Gastrocnemius medialis (tissue), 4 donors: Measurements from ENCODE around the gene DNM3.

Experiments
- POLR2A ChIP-seq, 2 donors: fragments of 450-650 bp; IDR thresholded peaks; one replicate each; pipeline ENCODE4 v1.6.1; 2017; ENCODE audit warnings: antibody characterized with exemption in 2 of 2, mild to moderate bottlenecking in 2 of 2, moderate library complexity in 2 of 2
- TF ChIP-seq, protein P1 (sequence below), 5 experiments: fragments of 450-650 bp in 3 of 5; fragments of 200-600 bp in 2 of 5; sonication (generic) in 2 of 5; IDR thresholded peaks in 4 of 5; conservative IDR thresholded peaks in 1 of 5; 1 replicate in 4 of 5; 2 replicates in 1 of 5; pipeline ENCODE4 v1.5.1; 2016 to 2019; ENCODE audit warnings: antibody characterized with exemption in 5 of 5, mild to moderate bottlenecking in 3 of 5, moderate library complexity in 3 of 5

DNA sequence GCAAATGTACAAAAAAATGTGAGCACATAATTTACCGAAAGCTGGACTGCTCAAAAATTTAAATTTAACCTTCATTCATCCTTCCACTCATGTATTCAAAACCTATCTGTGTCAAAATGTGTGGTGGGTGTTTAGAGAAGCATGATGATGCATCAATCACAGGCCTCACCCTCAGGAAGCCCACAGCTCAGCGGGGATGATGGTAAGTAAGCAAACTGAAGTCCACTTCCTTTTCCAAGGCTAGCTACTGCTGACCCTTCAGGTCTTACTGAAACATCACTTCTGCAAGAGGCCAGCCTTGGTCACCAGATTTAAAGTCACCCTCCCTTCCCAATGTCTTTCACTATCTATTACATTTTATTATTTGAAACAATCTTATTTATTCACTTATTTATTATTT lies 254.5 kb downstream of the DNM3 start:
- TF ChIP-seq, protein P1, sequence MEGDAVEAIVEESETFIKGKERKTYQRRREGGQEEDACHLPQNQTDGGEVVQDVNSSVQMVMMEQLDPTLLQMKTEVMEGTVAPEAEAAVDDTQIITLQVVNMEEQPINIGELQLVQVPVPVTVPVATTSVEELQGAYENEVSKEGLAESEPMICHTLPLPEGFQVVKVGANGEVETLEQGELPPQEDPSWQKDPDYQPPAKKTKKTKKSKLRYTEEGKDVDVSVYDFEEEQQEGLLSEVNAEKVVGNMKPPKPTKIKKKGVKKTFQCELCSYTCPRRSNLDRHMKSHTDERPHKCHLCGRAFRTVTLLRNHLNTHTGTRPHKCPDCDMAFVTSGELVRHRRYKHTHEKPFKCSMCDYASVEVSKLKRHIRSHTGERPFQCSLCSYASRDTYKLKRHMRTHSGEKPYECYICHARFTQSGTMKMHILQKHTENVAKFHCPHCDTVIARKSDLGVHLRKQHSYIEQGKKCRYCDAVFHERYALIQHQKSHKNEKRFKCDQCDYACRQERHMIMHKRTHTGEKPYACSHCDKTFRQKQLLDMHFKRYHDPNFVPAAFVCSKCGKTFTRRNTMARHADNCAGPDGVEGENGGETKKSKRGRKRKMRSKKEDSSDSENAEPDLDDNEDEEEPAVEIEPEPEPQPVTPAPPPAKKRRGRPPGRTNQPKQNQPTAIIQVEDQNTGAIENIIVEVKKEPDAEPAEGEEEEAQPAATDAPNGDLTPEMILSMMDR (IDR thresholded peaks at IDR 0.05 in 4 of 5, conservative IDR thresholded peaks at IDR 0.05 in 1 of 5) = no peak
- no peak for TF ChIP-seq POLR2A (IDR thresholded peaks at IDR 0.05)
